GM12864 (cell line): ENCODE measurements around the gene CINP.

Source experiments
- DNase-seq: peaks from one replicate; pipeline ENCODE4 v3.0.0-alpha.2; 2011; ENCODE audit warnings: low read depth
- H3K4me3 ChIP-seq: 2 replicates; pipeline ENCODE4 v1.5.1; 2011; ENCODE audit warnings: mild to moderate bottlenecking, low read depth, low read length, control low read depth
- CTCF ChIP-seq: IDR thresholded peaks from 2 replicates; pipeline ENCODE4 v1.5.1; 2011; ENCODE audit warnings: low read depth, mild to moderate bottlenecking, moderate library complexity, low read length, control low read depth, inconsistent platforms; ENCODE audit errors: missing control alignments

The CINP gene

GRCh38 chr14:102362545-102363181 lies at the start of gene CINP, which contains the start of gene TECPR2:
TSS of gene CINP (minus strand) at chr14:102362890. CDS start at chr14:102362851, 39 bp downstream.
TSS of gene TECPR2 (plus strand) at chr14:102362941. CDS start at chr14:102376722, 13,781 bp downstream.
- TF ChIP-seq CTCF: no peak
- H3K4me3 ChIP-seq: peak within 1 kb of the TSS; percentile 96
- peak; percentile 83 for DNase-seq

GRCh38 chr14:102408724-102409123 lies 46.0 kb upstream of the CINP start:
- DNase-seq: no peak
- no peak overlapping the region for H3K4me3 ChIP-seq

GRCh38 chr14:102407258-102407657 lies 44.6 kb upstream of the CINP start:
- no peak for TF ChIP-seq CTCF
- DNase-seq: no peak
- no peak overlapping the region for H3K4me3 ChIP-seq

More at GRCh38 chr14:102408724-102409123, 46.0 kb upstream of the CINP start:
- TF ChIP-seq CTCF: no peak

GRCh38 chr14:102403028-102403427 lies 40.3 kb upstream of the CINP start:
- no peak for DNase-seq

GRCh38 chr14:102396521-102396920 lies 33.8 kb upstream of the CINP start:
- no peak for TF ChIP-seq CTCF
- no peak for DNase-seq
- H3K4me3 ChIP-seq: no peak overlapping the region

More at GRCh38 chr14:102403028-102403427, 40.3 kb upstream of the CINP start:
- no peak for TF ChIP-seq CTCF
- no peak overlapping the region for H3K4me3 ChIP-seq

GRCh38 chr14:102394717-102395375 lies 32.2 kb upstream of the CINP start:
- DNase-seq: no peak
- TF ChIP-seq CTCF: no peak
- H3K4me3 ChIP-seq: no peak overlapping the region
